Activated CD4-positive, alpha-beta memory T cell treated with anti-CD3 and anti-CD28 coated beads, Interleukin-2, amount 10 ng/mL, durations not matched to agents 7 days and 5 days (primary cell): ENCODE results near the gene LITAFD. TPM values are rescaled to one million over a fixed set of nuclear protein-coding genes. Genes with fewer than 3 reads are reported as not detected.

Experiments
- total RNA-seq, 2 experiments: library from RNA; stranded (reverse); gene quantifications; one replicate each; pipeline ENCODE4 v1.2.3, GENCODE V29; 2021

The LITAFD gene
- total RNA-seq, 2 experiments from 2014 or later, result not detected

Other genes starting within 250 kb of the LITAFD start
- gene ABAT, start 207.7 kb upstream of the LITAFD start, total RNA-seq, result 1 to 10 TPM; 5.5 to 5.9 TPM
- gene TMEM186, start 84.7 kb upstream of the LITAFD start, total RNA-seq, result 10 to 100 TPM; 12.2 to 12.6 TPM
- 10 to 100 TPM; 41.7 to 41.8 TPM for gene PMM2, start 84.5 kb upstream of the LITAFD start, total RNA-seq
- 100 to 1,000 TPM; 168 to 179 TPM for gene CARHSP1, start 13.3 kb upstream of the LITAFD start, total RNA-seq
- gene USP7, start 81.6 kb downstream of the LITAFD start, total RNA-seq, result 100 to 1,000 TPM; 162 to 166 TPM
- gene HAPSTR1, start 209.3 kb downstream of the LITAFD start, total RNA-seq, result 10 to 100 TPM; 65.1 to 65.3 TPM